HG03097 (cell line): ENCODE measurements around the gene HOXB2.
A peak's percentile ranks its signal among the peaks of the same experiment; 100 is the strongest.

Source experiments
- ATAC-seq: cut with Tn5 transposase; IDR thresholded peaks from one replicate; pipeline ENCODE4 v1.9.1; 2021; ENCODE audit not compliant: unreplicated experiment, low FRiP score

HOXB2 gene

GRCh38 chr17:48554412-48555257 lies 9.7 kb upstream of the HOXB2 start:
- ATAC-seq, result no peak

GRCh38 chr17:48553826-48554225 lies 8.9 kb upstream of the HOXB2 start:
- no peak for ATAC-seq

DNA sequence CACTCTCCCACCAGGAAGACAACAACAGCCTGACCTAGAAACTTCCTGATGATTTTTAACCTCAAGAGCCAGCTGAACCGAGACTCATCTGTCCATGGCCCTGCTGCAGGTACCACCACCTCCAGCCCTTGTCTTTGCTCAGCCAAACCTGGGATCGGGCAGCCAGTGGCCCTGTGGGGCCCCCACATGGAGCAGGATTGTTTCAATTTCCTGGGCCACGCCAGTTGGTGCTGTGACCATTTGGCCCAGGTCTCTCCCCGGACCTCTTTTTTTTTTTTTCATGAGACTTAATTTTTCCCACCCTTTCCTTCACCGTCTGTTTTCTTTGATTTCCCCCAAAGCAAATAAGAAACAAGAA lies 8.3 kb upstream of the HOXB2 start:
- no peak for ATAC-seq

DNA sequence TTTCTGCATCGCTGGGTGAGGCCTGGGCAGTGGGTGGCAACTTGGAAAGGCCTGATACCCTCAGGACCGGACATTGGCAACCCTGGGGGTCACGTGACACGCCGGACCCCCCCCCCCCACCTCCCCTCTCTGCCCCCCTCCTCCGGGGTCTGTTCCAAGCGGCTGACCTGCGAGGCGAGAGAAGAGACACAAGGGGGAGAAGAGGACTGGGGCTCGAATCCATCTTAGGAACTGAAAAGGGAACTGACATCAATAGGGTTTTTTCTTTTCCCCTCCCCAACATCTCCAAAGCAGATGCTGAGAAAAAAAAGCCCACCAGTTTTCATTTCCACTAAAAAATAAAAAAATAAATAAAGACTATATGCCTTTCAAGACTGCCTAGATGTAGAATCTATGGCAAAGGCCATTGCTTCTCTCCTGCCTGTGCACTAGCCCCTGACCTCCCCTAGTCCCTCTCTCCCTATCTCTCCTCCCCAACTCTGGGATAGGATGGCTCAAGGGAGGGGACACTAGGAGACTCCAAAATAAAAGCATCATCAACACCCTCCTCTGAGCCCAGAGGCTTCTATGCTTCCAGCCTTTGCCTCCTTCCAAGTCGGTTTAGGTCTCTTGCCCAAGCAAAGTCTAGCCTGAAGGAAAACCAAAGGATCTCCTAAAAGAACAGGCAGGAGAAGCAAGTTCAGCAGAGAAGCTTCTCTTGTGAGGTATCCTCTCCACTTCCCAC lies 7.7 kb upstream of the HOXB2 start:
- no peak for ATAC-seq

- no peak for ATAC-seq
These were observed 6.9 kb upstream of the HOXB2 start for GRCh38 chr17:48551596-48552465.

GRCh38 chr17:48551214-48551555 lies 6.3 kb upstream of the HOXB2 start:
- no peak for ATAC-seq

- ATAC-seq, result no peak
These were observed 5.7 kb upstream of the HOXB2 start for GRCh38 chr17:48550502-48551213.

DNA sequence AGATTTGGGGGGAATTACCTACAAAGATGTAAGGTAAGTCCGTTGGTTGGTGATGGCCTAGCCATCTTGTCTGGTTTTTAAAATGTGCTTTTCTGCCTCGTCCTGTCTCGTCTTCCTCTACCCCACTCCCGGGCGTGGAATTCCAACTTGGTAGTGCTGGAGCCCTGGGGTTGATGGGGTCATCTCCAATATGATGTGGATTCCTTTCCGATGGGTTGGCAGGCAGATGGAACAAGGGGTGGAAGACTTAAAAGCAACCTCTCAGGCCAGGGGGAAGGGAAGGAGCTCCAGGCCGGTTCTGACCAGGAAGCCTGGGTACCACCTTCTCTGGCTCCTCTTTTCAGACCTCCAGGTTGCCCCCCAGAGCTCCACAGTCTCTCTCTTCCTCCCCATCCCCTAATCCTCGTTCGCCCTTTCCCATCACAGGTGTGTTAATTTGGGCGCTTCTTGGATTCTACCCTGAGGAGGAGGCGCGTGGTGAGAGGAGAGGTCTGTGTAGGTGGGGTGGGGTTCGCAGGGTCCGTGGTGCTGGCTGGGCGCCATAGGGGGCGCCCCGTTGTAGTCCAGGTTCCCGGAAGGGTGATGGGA lies 5.1 kb upstream of the HOXB2 start:
- no peak for ATAC-seq

DNA sequence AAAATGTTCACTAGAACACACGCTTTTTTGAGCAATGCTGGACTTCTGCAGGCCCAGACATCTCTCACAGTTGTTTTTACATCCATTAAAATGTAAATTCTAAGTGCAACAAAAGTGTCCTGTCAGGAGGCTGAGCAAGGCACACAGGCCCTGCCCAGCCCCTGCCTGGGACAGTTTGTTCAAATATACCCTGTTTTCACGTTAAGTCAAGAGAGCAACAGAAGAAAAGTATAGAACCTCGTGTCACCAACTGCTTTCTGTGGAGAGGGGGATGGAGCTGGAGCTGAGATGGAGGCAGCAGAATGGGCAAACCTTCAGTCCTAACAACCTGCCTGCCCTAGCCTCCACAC lies 4.3 kb upstream of the HOXB2 start:
- no peak for ATAC-seq

DNA sequence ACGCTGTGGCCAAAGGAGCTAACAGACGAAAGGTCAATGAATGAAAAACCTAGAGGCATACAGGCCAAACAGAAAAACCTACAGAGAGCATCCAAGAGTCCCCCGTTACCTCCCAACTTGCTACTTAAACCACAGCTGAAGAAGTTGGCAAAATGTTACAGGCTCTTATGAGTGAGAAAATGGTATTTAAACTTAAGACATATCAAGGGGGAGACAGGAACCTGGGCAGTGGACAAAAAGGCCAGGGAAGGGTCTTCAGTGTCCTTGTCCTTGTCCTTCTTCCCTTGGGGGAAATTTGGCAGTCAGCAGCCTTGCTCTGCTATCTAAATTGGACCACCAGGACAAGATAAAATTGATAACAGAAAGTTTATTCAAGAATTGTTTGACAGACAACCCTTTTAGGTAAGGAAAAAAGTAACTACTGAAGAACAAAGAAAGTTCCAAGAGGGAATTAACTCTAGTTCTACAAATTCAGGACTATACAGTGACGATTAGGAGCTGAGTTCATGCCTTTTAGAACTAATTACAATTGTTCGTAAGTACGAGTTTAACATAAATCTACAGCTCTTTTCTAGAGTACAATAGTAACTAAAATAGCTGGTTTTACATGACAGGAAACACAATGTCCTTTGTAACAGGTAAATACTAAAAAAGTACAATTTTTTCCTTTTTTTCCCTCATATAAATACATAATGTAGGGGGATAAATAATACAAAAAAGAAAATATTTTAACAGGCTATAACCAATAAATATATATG lies 3.8 kb upstream of the HOXB2 start:
- no peak for ATAC-seq

GRCh38 chr17:48547808-48548522 lies 3.1 kb upstream of the HOXB2 start:
- ATAC-seq, result no peak

GRCh38 chr17:48546924-48547807 lies 2.3 kb upstream of the HOXB2 start:
- no peak for ATAC-seq

GRCh38 chr17:48546137-48546923 lies 1.4 kb upstream of the HOXB2 start:
- no peak for ATAC-seq

GRCh38 chr17:48545539-48545938 lies 630 bp upstream of the HOXB2 start:
- ATAC-seq, result no peak

DNA sequence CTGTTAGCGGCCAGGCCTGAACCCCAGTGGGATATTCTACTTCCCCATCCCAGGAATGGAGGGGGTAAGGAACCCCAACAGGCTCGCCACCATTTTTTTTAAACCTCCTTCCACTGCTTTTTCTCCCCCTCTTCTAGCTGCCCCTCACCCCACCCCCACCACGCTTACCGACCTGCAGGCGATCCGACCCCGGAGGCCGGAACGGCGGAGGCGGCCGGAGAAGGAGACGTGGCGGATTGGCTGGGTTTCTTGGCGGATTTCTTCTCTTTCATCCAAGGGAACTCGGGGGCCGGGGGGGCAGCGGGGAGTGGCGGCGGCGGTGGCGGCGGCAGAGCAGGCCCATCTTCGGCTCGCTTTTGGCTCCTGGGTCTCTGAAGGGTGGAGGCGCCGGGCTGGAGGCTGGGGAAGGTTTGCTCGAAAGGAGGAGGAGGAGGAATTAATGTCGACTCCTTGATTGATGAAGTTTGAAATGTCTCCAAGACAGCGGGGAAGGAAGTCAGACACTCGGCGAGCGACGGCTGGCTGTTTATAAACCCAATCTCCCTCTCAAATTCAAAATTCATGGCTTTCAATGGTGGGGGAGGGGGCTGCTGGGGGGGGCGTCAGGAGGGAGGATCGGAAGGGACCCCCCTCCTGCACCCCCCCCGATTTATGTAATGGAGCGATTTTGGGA lies 424 bp downstream of the HOXB2 start:
- ATAC-seq, result no peak

- ATAC-seq, result peak; percentile 20
These were observed 1.0 kb downstream of the HOXB2 start for GRCh38 chr17:48543854-48544348.
